ENCODE results near the gene PROX1.

GRCh38 chr1:213976665-213977485 lies 10.9 kb upstream of the PROX1 start:
- TF ChIP-seq CTCF (conservative IDR thresholded peaks at IDR 0.05; ENCODE audit: low read length) (no peak), EZH2phosphoT487 (IDR thresholded peaks at IDR 0.05; ENCODE audit: borderline replicate concordance, low read depth, low read length) (no peak)

All from OCI-LY7 (cell line).